GM19463 (cell line): Measurements from ENCODE around the gene BUD13.
A peak's percentile ranks its signal among the peaks of the same experiment; 100 is the strongest.
"Not testable (repeated sequence)": the region's sequence is repeated elsewhere in the genome, so short reads cannot be mapped to it uniquely, and the experiment has no call there.

ENCODE experiments used
- ATAC-seq: cut with Tn5 transposase; IDR thresholded peaks from one replicate; pipeline ENCODE4 v1.9.1; 2021; ENCODE audit warnings: mild to moderate bottlenecking, moderate library complexity; ENCODE audit not compliant: unreplicated experiment

The BUD13 gene

GRCh38 chr11:116772443-116773202 lies at the start of gene BUD13:
Gene BUD13, minus strand, starts transcription at chr11:116772987. Its CDS starts 23 bp downstream, at chr11:116772964.
- peak; percentile 84 for ATAC-seq

GRCh38 chr11:116822575-116822974 lies 49.8 kb upstream of the BUD13 start:
- no peak for ATAC-seq

GRCh38 chr11:116821050-116821918 lies 48.5 kb upstream of the BUD13 start:
- no peak for ATAC-seq

- ATAC-seq = no peak
Measured at GRCh38 chr11:116819049-116819448, 46.3 kb upstream of the BUD13 start.

GRCh38 chr11:116814502-116814901 lies 41.7 kb upstream of the BUD13 start:
- ATAC-seq = no peak

- ATAC-seq = no peak
Measured at GRCh38 chr11:116813781-116814471, 41.1 kb upstream of the BUD13 start.

GRCh38 chr11:116813170-116813569 lies 40.4 kb upstream of the BUD13 start:
- no peak for ATAC-seq

- no peak for ATAC-seq
Measured at GRCh38 chr11:116812109-116812508, 39.3 kb upstream of the BUD13 start.

GRCh38 chr11:116811194-116811593 lies 38.4 kb upstream of the BUD13 start:
- ATAC-seq = no peak

- ATAC-seq = no peak
Measured at GRCh38 chr11:116808262-116809175, 35.7 kb upstream of the BUD13 start.

GRCh38 chr11:116807601-116808261 lies 34.9 kb upstream of the BUD13 start:
- ATAC-seq = no peak

- ATAC-seq = no peak
Measured at GRCh38 chr11:116804001-116804400, 31.2 kb upstream of the BUD13 start.

- not testable (repeated sequence) for ATAC-seq
Measured at GRCh38 chr11:116801662-116802061, 28.9 kb upstream of the BUD13 start.

GRCh38 chr11:116800610-116801009 lies 27.8 kb upstream of the BUD13 start:
- no peak for ATAC-seq

- ATAC-seq = no peak
Measured at GRCh38 chr11:116798368-116798767, 25.6 kb upstream of the BUD13 start.

GRCh38 chr11:116797816-116798215 lies 25.0 kb upstream of the BUD13 start:
- no peak for ATAC-seq

- ATAC-seq = no peak
Measured at GRCh38 chr11:116796548-116796947, 23.8 kb upstream of the BUD13 start.

- no peak for ATAC-seq
Measured at GRCh38 chr11:116794851-116795250, 22.1 kb upstream of the BUD13 start.

GRCh38 chr11:116793772-116794097 lies 20.9 kb upstream of the BUD13 start:
- ATAC-seq = no peak
